Islet precursor cell (in vitro differentiated cells): Measurements from ENCODE around the gene MED26.

Experiments
- DNase-seq: peaks from one replicate; pipeline ENCODE4 v3.0.0-alpha.2; 2018

Gene MED26

GRCh38 chr19:16609511-16610200 is 18.3 kb downstream of the MED26 start:
- no peak for DNase-seq

- DNase-seq = no peak
These were observed 19.7 kb downstream of the MED26 start for GRCh38 chr19:16608290-16608739.

DNA sequence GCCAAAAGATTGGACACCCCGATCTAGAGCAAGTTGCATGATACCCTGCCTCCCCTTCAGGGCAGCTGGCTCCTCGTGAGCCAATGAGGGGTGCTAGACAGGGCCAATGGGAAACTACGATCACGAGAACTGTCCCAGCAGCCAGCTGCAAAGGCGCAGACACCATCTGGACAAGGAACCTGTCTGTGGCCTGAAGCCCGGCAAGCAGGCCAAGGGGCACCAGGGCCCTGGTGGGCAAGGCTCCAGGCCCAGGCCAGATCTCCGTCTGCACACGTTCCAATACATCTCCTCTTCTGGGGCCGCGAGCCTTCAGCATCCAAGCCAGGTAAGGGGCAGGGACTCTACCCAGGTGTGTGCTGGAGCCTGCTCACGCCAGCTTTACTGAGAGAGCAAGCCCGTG is 20.2 kb downstream of the MED26 start:
- DNase-seq = no peak

DNA sequence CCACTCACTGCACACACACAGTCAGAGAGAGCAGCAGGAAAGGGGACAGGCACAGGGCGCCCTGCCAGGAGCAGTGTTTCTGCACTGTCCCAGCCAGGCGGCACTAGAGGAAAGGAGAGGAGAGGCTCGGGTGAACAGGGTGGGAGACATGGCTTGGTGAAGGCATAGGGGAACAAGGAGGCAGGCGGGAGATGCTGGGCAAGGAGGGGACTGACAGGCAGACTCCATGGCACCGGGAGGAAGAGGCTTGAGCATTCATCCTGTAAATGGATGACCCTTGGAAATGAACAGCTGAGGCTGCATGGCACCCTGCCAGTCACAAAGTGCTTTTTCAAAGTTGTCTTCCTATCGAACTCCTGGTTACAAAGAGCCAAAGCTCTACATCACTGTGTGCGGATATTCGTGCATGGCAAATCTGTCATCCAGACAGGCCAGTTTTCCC is 22.4 kb downstream of the MED26 start:
- no peak for DNase-seq

DNA sequence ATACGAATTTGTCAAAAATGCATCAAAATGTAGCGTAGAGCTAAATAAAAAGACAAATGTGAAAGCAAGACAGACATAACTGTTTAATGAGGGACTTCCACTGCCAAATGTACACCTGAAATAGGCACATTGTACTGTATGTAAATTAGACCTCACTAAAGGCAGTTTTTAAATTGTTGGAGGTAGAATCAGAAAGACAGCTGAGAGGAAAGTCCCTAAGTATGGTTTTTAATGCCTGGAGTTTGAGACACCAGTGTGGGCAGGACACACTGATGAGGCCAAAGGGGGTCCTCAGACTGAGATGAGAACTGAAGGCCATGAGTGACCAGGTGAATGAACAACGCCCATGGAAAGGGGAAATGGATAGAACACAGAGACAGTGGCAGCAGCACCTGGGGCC is 22.9 kb downstream of the MED26 start:
- DNase-seq = no peak

GRCh38 chr19:16604615-16605014 is 23.4 kb downstream of the MED26 start:
- DNase-seq = no peak

GRCh38 chr19:16603090-16603489 is 24.9 kb downstream of the MED26 start:
- no peak for DNase-seq

GRCh38 chr19:16601378-16602052 is 26.5 kb downstream of the MED26 start:
- DNase-seq = no peak

DNA sequence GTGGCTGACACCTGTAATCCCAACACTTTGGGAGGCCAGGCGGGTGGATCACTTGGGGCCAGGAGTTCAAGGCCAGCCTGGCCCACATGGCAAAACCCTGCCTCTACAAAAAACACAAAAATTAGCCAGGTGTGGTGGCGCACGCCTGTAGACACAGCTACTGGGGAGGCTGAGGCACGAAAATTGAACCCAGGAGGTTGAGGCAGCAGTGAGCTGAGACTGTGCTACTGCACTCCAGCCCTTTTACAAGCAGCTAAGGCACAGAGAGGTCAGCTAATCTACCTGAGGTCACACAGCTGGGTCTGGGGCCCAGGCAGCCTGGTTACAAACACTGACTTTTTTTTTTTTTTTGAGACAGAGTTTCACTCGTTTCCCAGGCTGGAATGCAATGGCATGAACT is 27.2 kb downstream of the MED26 start:
- no peak for DNase-seq

DNA sequence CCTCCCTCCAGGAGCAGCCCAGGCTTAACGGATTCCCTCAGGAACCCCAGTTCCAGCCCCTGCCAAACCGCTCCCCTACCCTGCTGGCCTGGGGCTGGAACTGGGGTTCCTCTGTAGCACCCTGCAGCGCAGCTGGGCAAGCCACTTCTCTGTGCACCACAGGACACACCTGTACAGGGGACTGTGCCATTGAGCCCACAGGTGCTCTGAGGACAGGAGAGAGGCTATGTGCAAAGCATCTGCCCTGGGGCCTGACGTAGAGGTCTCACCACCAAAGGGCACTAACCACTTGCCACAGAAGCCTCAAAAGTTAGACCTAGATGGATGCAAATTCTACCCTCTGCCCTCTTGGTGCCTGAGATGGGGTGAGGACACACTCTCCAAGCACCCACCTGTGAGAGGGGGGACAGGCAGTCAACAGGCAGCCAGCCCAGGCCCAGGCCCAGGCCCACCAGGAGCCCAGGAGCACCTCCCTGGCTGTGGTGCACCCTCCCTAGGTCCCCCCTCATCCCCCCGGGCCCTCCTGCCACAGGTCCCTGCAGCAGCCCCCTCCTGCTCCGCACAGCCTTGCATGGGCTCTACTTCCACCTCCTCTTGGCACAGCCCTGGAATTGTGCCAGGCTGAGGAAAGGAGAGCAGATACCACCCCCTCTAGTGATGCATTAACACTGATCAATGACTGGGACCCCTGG is 28.2 kb downstream of the MED26 start:
- DNase-seq = no peak

DNA sequence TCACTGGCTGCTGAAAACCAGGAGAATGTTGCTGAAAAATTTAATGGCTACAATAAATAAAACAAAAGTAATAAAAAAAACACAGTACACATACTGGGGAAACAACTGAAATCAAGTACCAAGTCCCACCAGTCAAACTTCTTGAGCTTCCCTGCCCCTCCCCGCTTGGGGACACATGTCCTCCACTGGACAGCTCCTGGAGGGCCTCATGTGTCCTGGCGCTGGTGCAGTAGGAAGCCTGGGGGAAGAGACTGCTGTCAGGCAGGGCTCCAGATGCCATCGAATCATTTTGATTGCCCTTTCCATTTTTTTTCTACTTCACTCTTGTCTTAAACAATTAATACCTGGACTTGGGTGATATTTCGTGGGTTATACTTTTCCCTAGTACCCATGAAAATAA is 29.2 kb downstream of the MED26 start:
- no peak for DNase-seq

GRCh38 chr19:16596399-16596798 is 31.6 kb downstream of the MED26 start:
- DNase-seq = no peak

DNA sequence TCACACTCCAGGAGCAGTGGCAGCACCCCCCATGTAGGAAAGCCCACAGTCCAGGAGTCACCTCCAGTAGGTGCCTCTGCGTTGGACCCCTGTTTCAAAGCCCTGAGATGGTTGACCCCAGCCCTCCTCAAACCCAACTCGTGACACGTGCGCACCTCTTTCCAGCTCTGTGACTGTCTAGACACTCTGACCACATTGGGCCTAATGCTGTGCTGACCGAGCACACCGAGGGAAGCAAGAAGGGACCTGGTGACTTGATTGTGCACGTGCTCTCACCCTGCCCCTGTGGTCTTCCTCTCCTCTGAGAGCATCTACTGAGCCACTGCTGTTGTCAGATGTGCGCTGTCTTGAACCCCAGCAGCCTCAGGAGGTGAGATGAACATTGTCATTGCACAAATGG is 32.9 kb downstream of the MED26 start:
- DNase-seq = no peak

DNA sequence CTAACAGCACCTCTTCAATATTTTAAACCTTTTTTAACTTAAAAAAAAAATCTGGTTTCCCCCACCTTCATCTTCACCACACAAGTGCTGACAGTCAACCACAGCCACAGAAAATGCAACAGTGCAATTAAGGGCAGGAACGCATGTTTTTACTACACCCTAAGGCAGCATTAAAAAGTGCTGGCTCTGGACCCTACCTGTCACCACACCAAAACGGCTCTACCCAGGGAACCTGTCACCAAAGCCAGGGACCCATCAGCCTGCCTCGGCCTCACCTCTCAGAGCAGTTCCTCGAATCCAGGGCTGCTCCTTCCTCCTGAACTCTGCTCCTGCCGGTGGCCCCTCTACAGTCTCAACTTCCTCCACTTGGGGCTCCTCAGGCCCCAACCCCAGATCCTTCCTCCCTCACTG is 33.3 kb downstream of the MED26 start:
- DNase-seq = no peak

GRCh38 chr19:16594131-16594586 is 33.8 kb downstream of the MED26 start:
- no peak for DNase-seq

DNA sequence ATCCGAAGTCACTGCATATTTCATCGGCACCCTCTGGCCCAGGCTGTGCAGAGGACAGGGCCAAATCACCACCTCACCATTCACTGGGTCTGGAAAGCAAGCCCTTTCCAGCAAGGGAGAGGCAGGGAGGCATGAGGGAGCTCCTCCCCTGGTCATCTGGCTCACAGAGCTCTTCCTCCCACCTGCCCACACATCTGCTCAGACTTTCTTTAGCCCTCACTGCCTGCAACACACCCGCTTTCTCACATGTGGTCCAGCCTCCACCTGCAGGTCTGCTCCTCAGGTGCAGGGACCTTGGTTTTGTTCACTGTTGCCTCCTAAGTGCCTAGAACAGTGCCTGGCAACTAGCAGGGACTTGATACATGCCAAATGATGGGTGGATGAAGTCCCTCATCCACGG is 34.8 kb downstream of the MED26 start:
- no peak for DNase-seq

DNA sequence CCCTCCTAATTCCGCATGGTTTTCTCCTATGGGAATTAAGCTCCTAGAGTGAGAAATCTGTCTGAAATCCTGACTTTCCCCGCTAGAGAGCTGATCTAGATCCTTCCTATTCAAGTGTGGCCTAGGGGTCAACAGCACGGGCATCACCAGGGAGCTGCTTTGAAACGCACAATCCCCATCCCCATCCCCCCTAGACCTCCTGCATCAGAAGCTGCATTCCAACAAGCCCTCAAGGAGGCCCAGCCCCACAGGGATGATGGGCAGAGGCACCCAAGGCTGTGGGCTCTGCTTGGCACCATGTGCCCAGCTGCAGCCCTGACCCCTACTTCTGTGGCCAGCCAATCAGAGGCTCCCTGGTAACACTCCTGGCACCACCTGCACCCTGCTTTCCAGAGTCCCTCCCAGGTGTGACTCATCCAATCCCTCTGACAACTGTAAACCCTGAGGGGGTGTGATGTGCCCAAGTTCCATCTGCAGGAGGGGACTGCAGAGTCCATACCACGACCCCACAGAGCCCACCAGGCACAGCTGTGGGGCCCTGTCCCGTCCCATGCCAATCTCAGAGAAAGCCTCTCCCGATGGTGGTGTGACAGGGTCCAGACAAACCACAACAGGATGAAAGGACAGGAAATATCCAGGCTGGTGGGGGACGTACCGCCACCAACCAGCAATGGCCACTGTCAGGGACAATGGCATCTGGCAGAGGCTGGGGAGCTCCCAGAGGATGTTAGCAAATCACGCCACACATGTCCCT is 36.0 kb downstream of the MED26 start:
- no peak for DNase-seq

DNA sequence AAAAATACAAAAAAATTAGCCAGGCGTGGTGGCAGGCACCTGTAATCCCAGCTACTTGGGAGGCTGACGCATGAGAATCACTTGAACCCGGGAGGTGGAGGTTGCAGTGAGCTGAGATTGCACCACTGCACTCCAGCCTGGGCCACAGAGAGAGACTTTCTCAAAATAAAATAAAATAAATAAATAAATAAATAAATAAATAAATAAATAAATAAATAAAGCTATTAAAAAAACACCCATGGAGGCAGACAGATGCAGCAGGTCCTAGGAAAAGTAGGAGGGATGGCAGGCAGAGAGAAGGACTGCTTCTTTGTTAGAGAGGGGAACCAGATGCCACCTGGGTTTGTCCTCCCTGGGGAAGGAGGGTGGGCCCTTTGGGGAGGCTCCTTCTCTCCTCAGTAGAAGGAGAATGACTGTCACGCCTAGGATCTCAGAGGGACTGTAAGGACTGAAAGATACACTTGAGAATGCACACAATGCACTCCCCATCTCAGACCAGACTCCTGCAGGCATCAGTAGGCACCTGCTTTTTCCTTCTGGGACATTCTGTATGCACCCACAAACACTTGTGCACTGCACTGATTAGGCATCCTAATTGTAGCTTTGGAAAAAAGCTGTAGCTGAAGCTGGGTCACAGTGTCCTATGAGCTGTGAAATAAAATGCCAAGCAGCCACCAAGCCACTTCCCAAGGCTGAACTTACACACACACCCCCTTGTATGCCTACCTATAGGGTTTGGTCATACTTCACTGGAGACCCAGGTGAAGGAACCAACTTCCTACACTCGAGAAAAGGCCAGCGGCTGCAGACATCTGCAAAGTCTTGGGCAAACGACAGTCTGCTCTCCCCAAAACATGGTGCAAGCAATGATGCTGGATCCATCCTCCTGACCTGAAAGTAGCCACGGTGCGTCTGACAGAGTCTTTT is 36.9 kb downstream of the MED26 start:
- DNase-seq = no peak

DNA sequence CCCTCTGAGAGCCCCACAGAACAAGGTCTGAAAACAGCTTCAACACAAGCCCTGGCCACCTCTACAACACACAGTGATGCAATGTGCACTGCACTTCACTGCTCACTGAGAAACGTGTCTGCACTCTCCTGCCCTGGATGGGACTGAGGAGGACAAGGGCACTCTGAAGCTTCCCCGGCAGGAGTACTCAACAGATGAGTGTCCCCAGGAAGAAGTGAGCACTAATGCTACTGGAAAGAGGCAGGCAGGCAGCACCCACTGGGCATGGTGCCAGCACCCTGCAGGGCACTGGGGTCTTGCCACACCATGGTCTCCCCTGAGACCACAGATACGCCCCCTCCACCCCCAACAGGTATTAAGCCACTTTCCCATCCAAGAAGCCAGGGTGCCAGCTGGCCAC is 38.1 kb downstream of the MED26 start:
- DNase-seq = no peak

DNA sequence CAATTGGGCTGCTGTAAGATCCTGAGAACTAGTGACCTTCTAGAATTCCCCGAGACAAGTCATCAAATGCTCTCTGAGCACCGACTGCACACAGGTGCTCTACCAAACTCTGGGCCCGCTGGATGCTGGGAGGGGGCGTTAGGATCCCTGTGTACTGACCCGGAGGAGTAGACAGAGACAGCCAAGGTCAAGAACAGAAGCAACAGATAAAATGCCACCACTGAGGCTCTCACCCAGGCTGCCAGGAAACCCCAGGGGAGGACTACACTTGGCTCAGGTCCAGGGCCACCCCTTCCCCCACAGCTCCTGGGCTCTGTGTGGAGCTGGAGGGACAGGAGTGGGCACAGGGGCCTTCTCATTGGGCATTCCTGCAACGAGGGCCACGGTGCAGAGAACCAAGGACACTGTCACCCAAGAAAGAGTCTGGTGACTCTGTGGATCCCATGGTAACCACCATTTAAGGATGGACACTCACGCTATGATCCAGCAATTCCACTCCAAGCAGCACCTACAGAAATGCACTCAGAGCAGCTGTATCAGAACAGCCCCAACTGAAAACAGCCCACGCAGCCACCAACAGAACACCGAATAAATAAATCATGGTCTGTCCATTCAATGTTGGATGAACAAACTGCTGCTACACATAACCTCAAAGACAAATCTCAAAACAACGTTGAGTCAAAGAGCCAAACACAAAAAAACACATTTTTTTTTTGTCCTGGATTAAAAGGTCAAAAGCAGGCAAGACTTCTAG is 39.0 kb downstream of the MED26 start:
- no peak for DNase-seq
